HL-60/S4 treated with phorbol 12-myristate 13-acetate at 8.2 ng/mL for 4 days and 3 days (cell line): ENCODE measurements around the gene EIF4ENIF1.
"Not testable (repeated sequence)": the region's sequence is repeated elsewhere in the genome, so short reads cannot be mapped to it uniquely, and the experiment has no call there.

Experiments
- in situ Hi-C: fragments of 300-500 bp; cut with MboI; formaldehyde crosslinking; loops from 2 replicates; pipeline ENCODE4 v1.15.0; 2022; ENCODE audit warnings: low sequenced_read_pairs

The EIF4ENIF1 gene

GRCh38 chr22:31489632-31490495 is at the start of gene EIF4ENIF1:
Gene EIF4ENIF1, minus strand, starts transcription at chr22:31489842. Its CDS starts 1,124 bp downstream, at chr22:31488718.
- in situ Hi-C loops, result no loop called here

DNA sequence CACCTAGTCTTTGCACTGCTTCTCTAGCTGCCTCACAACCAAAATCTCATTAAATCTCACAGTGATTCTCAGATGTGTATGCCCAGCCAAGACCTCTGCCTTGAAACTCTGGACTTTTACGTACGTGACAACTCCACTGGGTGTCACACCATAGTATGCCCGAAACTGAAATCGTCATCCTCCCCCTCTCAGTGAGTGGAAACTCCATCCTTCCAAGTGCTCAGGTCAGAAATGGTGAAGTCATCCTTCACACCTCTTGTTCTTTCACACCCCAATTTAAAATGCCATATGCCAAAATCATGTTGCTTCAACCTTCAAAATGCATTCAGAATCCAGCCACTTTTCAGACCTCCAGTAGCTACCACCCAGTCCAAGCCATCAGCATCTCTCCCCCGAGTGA is 49.2 kb upstream of the EIF4ENIF1 start:
- in situ Hi-C loops, result no loop called here

DNA sequence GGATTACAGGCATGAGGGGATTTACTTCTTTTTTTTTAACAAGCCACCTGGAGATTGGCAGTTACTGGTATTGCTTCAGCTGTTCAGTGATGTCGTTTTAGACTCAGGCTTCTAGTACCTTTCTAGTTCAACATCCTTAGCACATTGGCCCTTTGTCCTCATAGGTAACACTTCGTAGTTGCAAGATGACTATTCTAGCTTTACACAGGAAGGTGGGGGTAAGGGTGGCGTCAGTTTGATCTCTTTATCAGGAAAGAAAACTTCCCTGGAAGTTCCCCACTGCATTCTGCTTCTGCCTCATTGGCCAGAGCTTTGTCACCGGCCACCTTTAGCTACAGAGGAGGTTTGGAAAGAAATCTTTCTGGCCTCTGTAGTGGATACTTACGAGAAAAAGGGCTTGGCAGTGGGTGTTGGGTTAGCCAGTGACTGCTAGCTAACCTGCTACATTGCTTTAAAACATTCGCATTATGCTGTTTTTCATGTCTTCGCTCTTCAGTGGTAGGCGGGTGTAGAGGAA is 47.4 kb upstream of the EIF4ENIF1 start:
- in situ Hi-C loops, result no loop called here

DNA sequence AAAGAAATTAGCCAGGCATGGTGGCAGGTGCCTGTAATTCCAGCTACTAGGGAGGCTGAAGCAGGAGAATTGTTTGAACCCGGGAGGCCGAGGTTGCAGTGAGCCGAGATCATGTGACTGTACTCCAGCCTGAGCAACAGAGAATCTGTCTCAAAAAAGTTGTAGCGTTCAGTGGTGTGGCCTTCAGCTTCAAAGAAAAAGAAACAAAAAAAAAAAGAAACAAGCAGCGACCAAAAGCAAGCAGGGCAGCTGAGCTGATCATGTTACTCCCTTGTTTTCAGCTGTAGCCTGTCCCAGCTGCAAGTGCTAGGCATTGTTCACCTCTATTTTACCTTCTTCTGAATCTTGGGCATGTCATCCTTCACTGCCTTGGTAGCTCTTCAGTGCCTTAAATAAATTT is 43.7 kb upstream of the EIF4ENIF1 start:
- in situ Hi-C loops, result no loop called here

- in situ Hi-C loops, result no loop called here
These were observed 42.4 kb upstream of the EIF4ENIF1 start for GRCh38 chr22:31532060-31532459.

DNA sequence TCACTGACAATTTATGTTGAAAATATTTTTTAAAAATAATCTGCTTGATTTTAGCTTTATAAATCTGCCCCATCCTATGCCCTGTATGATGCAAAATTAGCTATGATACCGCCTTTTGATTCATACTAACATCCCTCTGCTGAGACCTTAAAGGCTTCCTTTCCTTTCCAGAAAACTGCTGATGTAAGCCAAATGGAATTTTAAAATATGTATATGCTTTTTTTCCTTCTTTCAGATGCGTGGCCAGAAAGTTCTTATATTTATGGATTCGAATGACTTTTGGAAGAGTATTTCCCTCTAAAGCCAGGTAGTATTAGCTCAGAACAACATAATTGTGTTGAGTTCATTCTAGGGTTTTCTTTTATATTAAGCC is 41.2 kb upstream of the EIF4ENIF1 start:
- in situ Hi-C loops, result no loop called here

DNA sequence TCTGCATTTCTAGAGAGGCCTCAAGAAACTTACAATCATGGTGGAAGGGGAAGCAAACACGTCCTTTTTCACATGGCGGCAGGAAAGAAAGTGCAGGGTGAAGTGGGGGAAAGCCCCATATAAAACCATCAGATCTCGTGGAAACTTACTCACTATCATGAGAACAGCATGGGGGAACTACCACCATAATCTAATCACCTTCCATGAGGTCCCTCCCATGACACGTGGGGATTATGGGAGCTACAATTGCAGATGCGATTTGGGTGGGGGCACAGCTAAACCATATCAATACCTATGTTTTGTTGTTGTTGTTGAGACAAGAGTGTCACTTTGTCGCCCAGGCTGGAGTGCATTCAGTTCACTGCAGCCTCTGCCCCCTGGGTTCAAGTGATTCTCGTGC is 36.6 kb upstream of the EIF4ENIF1 start:
- in situ Hi-C loops, result no loop called here

- in situ Hi-C loops, result not testable (repeated sequence)
These were observed 34.5 kb upstream of the EIF4ENIF1 start for GRCh38 chr22:31524132-31524531.

DNA sequence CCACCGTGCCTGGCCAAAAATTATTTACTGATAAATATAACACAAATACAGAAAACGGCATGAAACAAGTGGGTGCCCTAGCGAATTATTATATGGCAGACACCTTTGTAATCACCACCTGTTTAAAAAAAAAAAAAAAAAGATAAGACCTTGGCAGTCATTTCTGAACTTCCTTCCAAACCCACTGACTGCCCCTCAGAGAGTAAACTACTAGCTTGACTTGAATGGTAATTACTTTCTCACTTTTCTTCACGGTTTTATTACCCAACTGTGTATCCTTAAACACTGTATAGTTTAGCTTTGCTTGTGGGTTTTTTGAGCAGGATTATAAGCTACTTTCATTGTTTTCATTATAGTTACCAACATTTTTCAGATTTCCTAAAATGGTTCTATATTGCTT is 30.4 kb upstream of the EIF4ENIF1 start:
- in situ Hi-C loops, result no loop called here

- in situ Hi-C loops, result no loop called here
These were observed 19.6 kb upstream of the EIF4ENIF1 start for GRCh38 chr22:31509061-31509762.

GRCh38 chr22:31508536-31508935 is 18.9 kb upstream of the EIF4ENIF1 start:
- in situ Hi-C loops, result no loop called here

DNA sequence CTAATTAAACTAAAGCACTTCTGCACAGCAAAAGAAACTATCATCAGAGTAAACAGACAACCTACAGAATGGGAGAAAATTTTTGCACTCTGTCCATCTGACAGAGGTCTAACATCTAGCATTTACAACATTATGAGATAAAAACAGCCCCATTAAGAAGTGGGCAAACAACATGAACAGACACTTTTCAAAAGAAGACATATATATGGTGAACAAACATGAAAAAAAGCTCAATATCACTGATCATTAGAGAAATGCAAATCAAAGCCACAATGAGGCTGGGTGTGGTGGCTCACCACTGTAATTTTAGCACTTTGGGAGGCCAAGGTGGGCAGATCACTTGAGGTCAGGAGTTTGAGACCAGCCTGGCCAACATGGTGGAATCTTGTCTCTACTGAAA is 17.9 kb upstream of the EIF4ENIF1 start:
- in situ Hi-C loops, result not testable (repeated sequence)

DNA sequence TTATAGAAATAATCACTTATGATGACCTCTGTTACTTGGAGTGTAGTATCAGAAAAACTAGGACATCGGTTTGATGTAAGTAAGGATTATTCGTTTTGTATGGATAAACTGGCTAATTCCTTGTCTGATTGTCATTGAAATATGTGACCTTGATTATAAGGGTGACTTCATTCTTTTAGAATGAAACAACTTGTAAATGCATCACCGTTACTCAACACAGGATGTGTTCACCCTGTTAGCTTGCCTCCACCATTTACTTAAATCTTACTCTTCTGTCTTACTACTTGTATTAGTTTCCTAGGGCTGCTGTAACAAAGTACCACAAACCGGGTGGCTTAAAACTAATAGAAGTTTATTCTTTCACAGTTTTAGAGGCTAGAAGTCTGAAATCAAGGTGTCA is 14.6 kb upstream of the EIF4ENIF1 start:
- in situ Hi-C loops, result no loop called here

- in situ Hi-C loops, result no loop called here
These were observed 13.7 kb upstream of the EIF4ENIF1 start for GRCh38 chr22:31503211-31503964.

DNA sequence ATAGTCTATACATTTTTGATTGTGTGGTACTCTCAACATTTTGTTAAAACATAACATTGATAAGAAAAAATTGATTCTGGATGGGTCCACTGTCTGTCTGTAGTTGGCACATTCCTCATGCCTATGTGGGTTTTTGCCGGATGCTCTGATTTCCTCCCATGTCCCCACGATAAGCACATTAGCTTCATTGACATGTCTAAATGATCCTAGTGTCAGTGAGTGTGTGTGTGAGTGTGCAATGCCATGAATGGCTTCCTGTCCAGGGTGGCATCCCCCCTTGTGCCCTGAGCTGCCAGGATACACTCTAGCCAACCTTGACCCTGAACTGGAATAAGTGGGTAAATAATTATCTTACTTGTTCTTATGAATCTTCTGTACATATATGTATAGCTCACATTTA is 12.1 kb upstream of the EIF4ENIF1 start:
- in situ Hi-C loops, result no loop called here

GRCh38 chr22:31497148-31497938 is 7.7 kb upstream of the EIF4ENIF1 start:
- in situ Hi-C loops, result no loop called here

- in situ Hi-C loops, result no loop called here
These were observed 7.1 kb upstream of the EIF4ENIF1 start for GRCh38 chr22:31496735-31497146.

DNA sequence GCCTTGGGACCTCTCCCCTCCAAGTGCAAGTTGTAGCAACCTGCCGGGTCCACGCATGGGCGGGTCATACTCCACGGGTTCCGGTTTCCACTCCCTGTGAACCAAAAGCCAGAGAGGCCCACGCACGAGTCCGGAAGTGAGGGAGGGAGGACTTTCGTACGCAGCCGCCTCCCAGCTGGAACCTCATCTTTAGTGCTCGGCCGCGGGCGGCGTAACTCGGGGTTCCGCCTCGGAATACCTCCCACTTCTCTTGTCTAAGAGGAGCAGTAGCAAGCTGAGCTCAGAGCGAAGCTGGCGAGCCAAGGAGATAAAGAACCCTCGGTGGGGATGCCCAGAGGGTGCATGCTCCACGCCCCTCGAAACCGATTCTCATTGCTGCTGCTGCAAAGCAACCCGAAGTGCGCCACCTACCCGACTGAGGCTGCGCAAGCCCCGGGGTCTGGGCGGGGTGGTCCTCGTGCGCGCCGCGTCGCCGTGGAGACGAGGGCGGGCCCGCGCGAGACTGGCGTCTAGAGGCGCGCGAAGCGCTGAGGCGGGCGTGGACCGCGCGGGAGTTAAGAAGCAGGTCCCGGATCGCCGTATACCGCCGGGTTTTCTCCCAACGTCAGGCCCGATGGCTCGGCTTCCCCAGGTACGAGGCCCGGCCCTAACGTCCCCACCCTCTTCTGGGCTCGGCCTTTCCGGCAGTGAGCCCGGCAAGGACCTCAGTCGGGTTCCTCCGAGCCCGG is 6.5 kb upstream of the EIF4ENIF1 start, which contains the start of gene SFI1:
Gene SFI1, plus strand, starts transcription at position 530 of the 728 bp plus-strand sequence. CDS start 11,749 bp downstream, outside the sequence.
- in situ Hi-C loops, result no loop called here

DNA sequence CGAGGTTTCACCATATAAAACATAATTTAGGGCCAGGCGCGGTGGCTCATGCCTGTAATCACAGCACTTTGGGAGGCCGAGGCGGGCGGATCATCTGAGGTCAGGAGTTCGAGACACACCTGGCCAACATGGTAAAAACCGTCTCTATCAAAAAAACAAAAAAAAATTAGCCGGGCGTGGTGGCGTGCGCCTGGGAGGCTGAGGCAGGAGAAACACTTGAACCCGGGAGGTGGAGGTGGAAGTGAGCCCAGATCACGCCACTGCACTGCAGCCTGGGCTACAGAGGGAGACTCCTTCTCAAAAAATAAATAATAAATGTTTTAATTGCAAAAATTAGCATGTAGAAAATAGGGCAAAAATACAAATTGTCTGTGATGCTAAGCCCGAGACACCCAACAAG is 5.7 kb upstream of the EIF4ENIF1 start:
- in situ Hi-C loops, result no loop called here

GRCh38 chr22:31493355-31493754 is 3.7 kb upstream of the EIF4ENIF1 start:
- in situ Hi-C loops, result not testable (repeated sequence)
